Measurements from ENCODE around the gene TPCN2. TPM values are rescaled to one million over a fixed set of nuclear protein-coding genes. Genes with fewer than 3 reads are reported as not detected.

The TPCN2 gene
- total and polyA plus RNA-seq, 9 of the 15 experiments (the other 6 are each of a cell fraction or from before 2014, with no cell fraction given): 0.66 to 10.2 (median 4.6) TPM

GRCh38 chr11:69055598-69056516 lies 7.1 kb downstream of the TPCN2 start:
- no peak overlapping the region for H3K27ac ChIP-seq (ENCODE audit: extremely low read depth, low read depth, low read length)
- H3K79me2 ChIP-seq (ENCODE audit: control insufficient read depth, insufficient read depth, low read length): no peaks in the 10 kb centered on the region
- ChIA-PET POLR2A (interaction anchor here (0.8 kb wide), 1 partner anchor 18 kb away, joined by 3 read pairs; no protein-coding TSS in a partner anchor), CTCF (ENCODE audit: low intra/inter-chr PET ratio) (no interaction called here)
- WGBS (ENCODE audit: insufficient coverage, low coverage, missing lambda C conversion rate): 73% methylated on average over 17 of the region's 22 CpGs
- H3K9ac ChIP-seq (ENCODE audit: insufficient read depth in 1 of 2, low read depth in 2 of 2, low read length in 2 of 2): no peak overlapping the region
- in situ Hi-C loops (cut with MboI): no loop called here
- BruUV-seq (replicated peaks): no TSS peak
- intact Hi-C loops (cut with micrococcal nuclease): no loop called here
- FAIRE-seq (no peak), ATAC-seq (no peak), DNase-seq (ENCODE audit: extremely low read depth in 1 of 4, low spot score in 3 of 4) (no peak)
- no peaks in the 10 kb centered on the region for H3K27me3 ChIP-seq (ENCODE audit: control insufficient read depth in 2 of 2, insufficient read depth in 2 of 2, low read length in 2 of 2)
- H2AFZ ChIP-seq (ENCODE audit: low read depth, low read length): no peak overlapping the region
- no peaks in the 10 kb centered on the region for H3K9me3 ChIP-seq (replicated peaks; ENCODE audit: control insufficient read depth, insufficient read depth, low read depth, low read length)
- H3K4me3 ChIP-seq: no peak overlapping the region
- H4K20me1 ChIP-seq (replicated peaks; ENCODE audit: control insufficient read depth, insufficient read depth, low read length): peaks cover 17% of the 10 kb centered on the region; the same call in 1 of the 2 replicates
- H3K9me1 ChIP-seq (ENCODE audit: control insufficient read depth, insufficient read depth, low read length): no peaks in the 10 kb centered on the region
- peaks cover 0 to 31% of the 10 kb centered on the region in 2 experiments; a peak in 2 of 5 replicates for H3K4me1 ChIP-seq (replicated peaks in 1 of 2; ENCODE audit: control insufficient read depth in 2 of 2, insufficient read depth in 2 of 2, low read length in 2 of 2)
- no peaks in the 10 kb centered on the region; the same call in 2 of the 3 replicates for H3K36me3 ChIP-seq (ENCODE audit: control insufficient read depth, insufficient read depth, low read length)
- H3K4me2 ChIP-seq (ENCODE audit: insufficient read depth, low read length): no peak overlapping the region
- TF ChIP-seq NFXL1 (CRISPR knock-in tag; IDR thresholded peaks at IDR 0.05): no peak
- TF ChIP-seq DLX4 (CRISPR knock-in tag; IDR thresholded peaks at IDR 0.05): no peak
- TF ChIP-seq MLLT1 (IDR thresholded peaks at IDR 0.05): no peak
- TF ChIP-seq THRB (CRISPR knock-in tag; conservative IDR thresholded peaks at IDR 0.05): no peak
- TF ChIP-seq NKRF (IDR thresholded peaks at IDR 0.05; ENCODE audit: borderline replicate concordance): no peak
- no peak for TF ChIP-seq WHSC1 (IDR thresholded peaks at IDR 0.05; ENCODE audit: low read length)
- no peak for TF ChIP-seq NUFIP1 (IDR thresholded peaks at IDR 0.05; ENCODE audit: partially characterized antibody)
- TF ChIP-seq TFAM (CRISPR knock-in tag; conservative IDR thresholded peaks at IDR 0.05): no peak
- no peak for TF ChIP-seq EZH2 (IDR thresholded peaks at IDR 0.05; ENCODE audit: borderline replicate concordance, low read depth, low read length)
- TF ChIP-seq MXI1 (IDR thresholded peaks at IDR 0.05; ENCODE audit: low read depth, low read length): no peak
- no peak for TF ChIP-seq TAF7 (tag; IDR thresholded peaks at IDR 0.05)
- TF ChIP-seq ZNF282 (CRISPR knock-in tag; IDR thresholded peaks at IDR 0.05): no peak
- TF ChIP-seq UBTF (IDR thresholded peaks at IDR 0.05; ENCODE audit: borderline replicate concordance in 1 of 2, low read depth in 2 of 2, low read length in 2 of 2): no peak

All from K562 (cell line).